Trophoblast cell (in vitro differentiated cells and primary cell): ENCODE results near the gene GCLC.
A peak's percentile ranks its signal among the peaks of the same experiment; 100 is the strongest.
"Not testable (repeated sequence)": the region's sequence is repeated elsewhere in the genome, so short reads cannot be mapped to it uniquely, and the experiment has no call there.

Experiments used
- DNase-seq, 2 donors: peaks; one replicate each; pipeline ENCODE4 v3.0.0-alpha.2; 2016
- H2AFZ ChIP-seq: 2 replicates; pipeline ENCODE4 v1.6.1; 2013; ENCODE audit warnings: low read length, moderate library complexity, mild to moderate bottlenecking; ENCODE audit not compliant: insufficient read depth, poor library complexity
- H2AK5ac ChIP-seq: 2 replicates; pipeline ENCODE4 v1.6.1; 2013; ENCODE audit warnings: mild to moderate bottlenecking, low read length
- H2BK120ac ChIP-seq: 2 replicates; pipeline ENCODE4 v1.6.1; 2013; ENCODE audit warnings: low read length, mild to moderate bottlenecking, moderate library complexity; ENCODE audit not compliant: insufficient read depth, poor library complexity
- H2BK12ac ChIP-seq: 2 replicates; pipeline ENCODE4 v1.6.1; 2013; ENCODE audit warnings: mild to moderate bottlenecking, low read length, moderate library complexity
- H2BK5ac ChIP-seq: 2 replicates; pipeline ENCODE4 v1.6.1; 2013; ENCODE audit warnings: low read length, low read depth, moderate library complexity, mild to moderate bottlenecking; ENCODE audit not compliant: poor library complexity
- H3K14ac ChIP-seq: 2 replicates; pipeline ENCODE4 v1.6.1; 2013; ENCODE audit warnings: mild to moderate bottlenecking, low read length
- H3K18ac ChIP-seq: 2 replicates; pipeline ENCODE4 v1.6.1; 2013; ENCODE audit warnings: mild to moderate bottlenecking, low read length
- H3K23ac ChIP-seq: 2 replicates; pipeline ENCODE4 v1.6.1; 2013; ENCODE audit warnings: low read length
- H3K27ac ChIP-seq: 2 replicates; pipeline ENCODE4 v1.5.1; 2013; ENCODE audit warnings: low read depth, mild to moderate bottlenecking, inconsistent platforms, low read length, moderate library complexity
- H3K27me3 ChIP-seq: 2 replicates; pipeline ENCODE4 v1.6.1; 2013; ENCODE audit warnings: inconsistent platforms, mild to moderate bottlenecking, low read length, moderate library complexity; ENCODE audit not compliant: insufficient read depth
- H3K36me3 ChIP-seq, 2 experiments: 1 replicate in 1 of 2; 2 replicates in 1 of 2; pipeline ENCODE4 v1.6.1; 2013; ENCODE audit warnings: low read length in 2 of 2, mild to moderate bottlenecking in 2 of 2, moderate library complexity in 1 of 2; ENCODE audit not compliant: insufficient read depth in 2 of 2, control insufficient read depth in 1 of 2
- H3K4ac ChIP-seq: 2 replicates; pipeline ENCODE4 v1.6.1; 2013; ENCODE audit warnings: low read depth, mild to moderate bottlenecking, low read length, moderate library complexity
- H3K4me1 ChIP-seq, 2 experiments: 1 replicate in 1 of 2; 2 replicates in 1 of 2; pipeline ENCODE4 v1.6.1; 2013; ENCODE audit warnings: low read length in 2 of 2, mild to moderate bottlenecking in 2 of 2, moderate library complexity in 1 of 2; ENCODE audit not compliant: insufficient read depth in 2 of 2, control insufficient read depth in 1 of 2
- H3K4me2 ChIP-seq: 2 replicates; pipeline ENCODE4 v1.6.1; 2013; ENCODE audit warnings: inconsistent platforms, mild to moderate bottlenecking, low read length, moderate library complexity
- H3K4me3 ChIP-seq: 2 replicates; pipeline ENCODE4 v1.5.1; 2013; ENCODE audit warnings: mild to moderate bottlenecking, low read depth, low read length, inconsistent platforms
- H3K79me1 ChIP-seq: one replicate; pipeline ENCODE4 v1.6.1; 2013; ENCODE audit warnings: low read length
- H3K79me2 ChIP-seq: 2 replicates; pipeline ENCODE4 v1.6.1; 2013; ENCODE audit warnings: low read length, mild to moderate bottlenecking; ENCODE audit not compliant: control insufficient read depth, insufficient read depth, poor library complexity
- H3K9ac ChIP-seq: 2 replicates; pipeline ENCODE4 v1.6.1; 2013; ENCODE audit warnings: mild to moderate bottlenecking, low read length
- H3K9me3 ChIP-seq: 2 replicates; pipeline ENCODE4 v1.6.1; 2013; ENCODE audit warnings: low read depth, mild to moderate bottlenecking, control low read depth, inconsistent platforms, low read length; ENCODE audit not compliant: insufficient read depth
- H4K12ac ChIP-seq: 2 replicates; pipeline ENCODE4 v1.6.1; 2013; ENCODE audit warnings: low read depth, mild to moderate bottlenecking, low read length, moderate library complexity
- H4K8ac ChIP-seq: 2 replicates; pipeline ENCODE4 v1.6.1; 2013; ENCODE audit warnings: low read depth, mild to moderate bottlenecking, low read length, moderate library complexity
- H4K91ac ChIP-seq: one replicate; pipeline ENCODE4 v1.6.1; 2013; ENCODE audit warnings: low read depth, mild to moderate bottlenecking, low read length, moderate library complexity
- WGBS: extraction: QIAGEN DNeasy Blood & Tissue Kit; methylation state at CpG from one replicate; pipeline ENCODE4 v1.1.7; 2013; ENCODE audit warnings: missing lambda C conversion rate; ENCODE audit not compliant: insufficient read length, insufficient coverage; ENCODE audit errors: extremely low coverage; 5-methylcytosine and 5-hydroxymethylcytosine counted together

The GCLC gene

DNA sequence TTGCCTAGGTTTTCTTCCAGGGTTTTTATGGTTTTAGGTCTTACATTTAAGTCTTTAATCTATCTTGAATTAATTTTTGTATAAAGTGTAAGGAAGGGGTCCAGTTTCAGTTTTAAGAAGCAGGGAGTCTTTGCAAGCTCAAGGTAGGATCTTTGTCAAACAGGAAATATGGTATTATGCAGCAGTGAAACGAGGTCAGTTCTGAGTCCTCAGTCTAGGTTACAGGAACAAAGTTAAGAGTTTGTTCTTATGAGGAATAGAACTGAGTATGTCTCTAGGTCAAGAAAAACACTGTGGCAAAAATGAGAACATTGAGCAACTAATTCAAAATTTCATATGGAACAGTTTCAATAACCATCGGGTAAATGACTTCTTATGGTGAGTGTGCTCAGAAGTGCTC is 63.6 kb downstream of the GCLC start:
- Histone ChIP-seq H2BK120ac (no peak overlapping the region), H3K18ac (no peak overlapping the region), H4K8ac (no peak overlapping the region), H3K4me2 (no peak overlapping the region), H3K79me2 (no peaks in the 10 kb centered on the region), H3K27me3 (no peaks in the 10 kb centered on the region), H2BK5ac (no peak overlapping the region), H2BK12ac (no peak overlapping the region), H4K91ac (no peak overlapping the region), H3K14ac (no peak overlapping the region), H3K9me3 (no peaks in the 10 kb centered on the region), H3K4me3 (no peak overlapping the region), H4K12ac (no peak overlapping the region), H3K4me1 (peaks cover 2 to 8% of the 10 kb centered on the region in 2 experiments), H2AK5ac (no peak overlapping the region), H3K9ac (no peak overlapping the region), H3K79me1 (peaks cover 2% of the 10 kb centered on the region), H2AFZ (no peak overlapping the region), H3K27ac (no peak overlapping the region), H3K4ac (no peak overlapping the region), H3K36me3 (no peaks in the 10 kb centered on the region), H3K23ac (no peak overlapping the region)
- DNase-seq, result no peak
- WGBS, result no CpG with 5 or more reads among the region's 2 CpGs

DNA sequence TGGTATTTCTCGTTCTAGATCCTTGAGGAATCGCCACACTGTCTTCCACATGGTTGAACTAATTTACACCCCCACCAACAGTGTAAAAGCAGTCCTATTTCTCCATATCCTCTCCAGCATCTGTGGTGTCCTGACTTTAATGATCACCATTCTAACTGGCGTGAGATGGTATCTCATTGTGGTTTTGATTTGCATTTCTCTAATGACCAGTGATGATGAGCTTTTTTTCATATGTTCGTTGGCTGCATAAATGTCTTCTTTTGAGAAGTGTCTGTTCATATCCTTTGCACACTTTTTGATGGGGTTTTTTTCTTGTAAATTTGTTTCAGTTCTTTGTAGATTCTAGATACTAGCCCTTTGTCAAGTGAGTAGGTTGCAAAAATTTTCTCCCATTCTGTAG is 64.1 kb downstream of the GCLC start:
- DNase-seq, H4K8ac ChIP-seq: not testable (repeated sequence)
- no CpG with 5 or more reads among the region's 4 CpGs for WGBS

DNA sequence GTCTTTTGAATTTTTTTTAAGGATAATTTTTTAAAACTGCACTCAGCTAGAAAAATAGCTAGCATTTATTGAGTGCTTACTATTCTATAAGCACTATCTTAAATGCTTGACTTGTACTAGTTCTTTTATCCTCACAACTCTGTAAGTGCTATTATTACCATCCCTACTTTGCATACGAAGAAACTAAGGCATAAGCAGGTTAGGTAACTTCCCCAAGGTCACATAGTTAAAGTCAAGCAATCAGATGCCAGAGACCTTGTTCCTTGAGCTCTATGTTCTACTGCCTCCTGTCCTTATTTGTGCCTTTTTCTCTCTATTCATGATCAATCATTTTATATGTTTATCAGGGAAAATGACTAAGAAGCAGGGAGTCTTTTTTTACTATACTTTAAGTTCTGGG is 65.0 kb downstream of the GCLC start:
- no peak overlapping the region for H3K4me3 ChIP-seq
- H4K91ac ChIP-seq, result no peak overlapping the region
- no peak overlapping the region for H3K27ac ChIP-seq
- H2BK120ac ChIP-seq, result no peak overlapping the region
- no peak overlapping the region for H3K4me2 ChIP-seq
- no CpG with 5 or more reads among the region's 1 CpG for WGBS
- no peak overlapping the region for H2BK12ac ChIP-seq
- no peak overlapping the region for H3K4ac ChIP-seq
- H3K9me3 ChIP-seq, result no peaks in the 10 kb centered on the region
- no peak overlapping the region for H3K23ac ChIP-seq
- H3K4me1 ChIP-seq, result peaks cover 2 to 8% of the 10 kb centered on the region in 2 experiments
- H3K79me2 ChIP-seq, result no peaks in the 10 kb centered on the region
- H3K14ac ChIP-seq, result no peak overlapping the region
- H3K79me1 ChIP-seq, result peaks cover 2% of the 10 kb centered on the region
- no peak overlapping the region for H4K12ac ChIP-seq
- no peak overlapping the region for H2BK5ac ChIP-seq
- H3K9ac ChIP-seq, result no peak overlapping the region
- H3K36me3 ChIP-seq, result no peaks in the 10 kb centered on the region
- DNase-seq, result peak in 1 of 2 donors; percentile 33
- H4K8ac ChIP-seq, result no peak overlapping the region
- no peak overlapping the region for H2AFZ ChIP-seq
- no peaks in the 10 kb centered on the region for H3K27me3 ChIP-seq
- no peak overlapping the region for H3K18ac ChIP-seq
- no peak overlapping the region for H2AK5ac ChIP-seq

More for the DNA sequence above, 64.1 kb downstream of the GCLC start:
- H3K4me1 ChIP-seq, H3K14ac ChIP-seq, H2BK5ac ChIP-seq, H3K79me2 ChIP-seq, H2BK12ac ChIP-seq, H4K91ac ChIP-seq, H3K4me2 ChIP-seq, H3K27me3 ChIP-seq, H4K12ac ChIP-seq, H3K4ac ChIP-seq, H2BK120ac ChIP-seq, H3K9me3 ChIP-seq, H3K27ac ChIP-seq, H2AFZ ChIP-seq, H3K18ac ChIP-seq, H3K23ac ChIP-seq, H3K9ac ChIP-seq, H3K79me1 ChIP-seq, H2AK5ac ChIP-seq, H3K4me3 ChIP-seq, H3K36me3 ChIP-seq: not testable (repeated sequence)

GRCh38 chr6:53476964-53477363 is 67.9 kb downstream of the GCLC start:
- no peak overlapping the region for H2BK5ac ChIP-seq
- no peaks in the 10 kb centered on the region for H3K79me2 ChIP-seq
- H3K9me3 ChIP-seq, result no peaks in the 10 kb centered on the region
- H3K4ac ChIP-seq, result no peak overlapping the region
- peak in 1 of 2 donors; percentile 48 for DNase-seq
- H3K27me3 ChIP-seq, result no peaks in the 10 kb centered on the region
- no peak overlapping the region for H3K18ac ChIP-seq
- peaks cover 11 to 12% of the 10 kb centered on the region in 2 experiments for H3K4me1 ChIP-seq
- no CpG with 5 or more reads among the region's 1 CpG for WGBS
- H4K91ac ChIP-seq, result no peak overlapping the region
- H3K36me3 ChIP-seq, result no peaks in the 10 kb centered on the region
- H4K8ac ChIP-seq, result no peak overlapping the region
- H3K27ac ChIP-seq, result no peak overlapping the region
- no peak overlapping the region for H3K14ac ChIP-seq
- no peak overlapping the region for H3K23ac ChIP-seq
- H3K79me1 ChIP-seq, result peaks cover 10% of the 10 kb centered on the region
- no peak overlapping the region for H3K4me2 ChIP-seq
- H2AFZ ChIP-seq, result no peak overlapping the region
- no peak overlapping the region for H2BK12ac ChIP-seq
- H4K12ac ChIP-seq, result no peak overlapping the region
- H2AK5ac ChIP-seq, result no peak overlapping the region
- H3K9ac ChIP-seq, result no peak overlapping the region
- H2BK120ac ChIP-seq, result no peak overlapping the region
- H3K4me3 ChIP-seq, result no peak overlapping the region
